ENCODE data around the gene LRGUK. TPM values are rescaled to one million over a fixed set of nuclear protein-coding genes. Genes with fewer than 3 reads are reported as not detected.

LRGUK gene
- total and polyA plus RNA-seq, 2 experiments from 2014 or later = 2.4 to 7.1 TPM

DNA sequence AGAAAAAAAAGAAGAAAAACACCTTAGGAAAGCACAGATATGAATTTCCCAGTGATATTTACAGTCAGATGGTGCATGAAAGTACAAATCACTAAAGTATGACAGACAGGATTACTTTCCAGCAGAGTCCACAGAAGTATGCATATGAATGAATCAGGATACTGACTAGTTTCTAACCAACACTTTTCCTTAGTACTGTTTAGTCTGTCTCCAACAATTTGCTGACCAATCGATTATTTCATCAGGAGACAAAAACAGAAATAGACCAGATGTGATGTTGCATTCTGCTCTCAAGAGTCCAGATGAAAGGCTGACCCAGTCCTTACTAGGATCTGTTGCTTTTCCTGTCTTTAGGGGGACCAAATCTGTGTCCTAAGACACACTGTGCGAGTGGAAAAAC lies 175.0 kb downstream of the LRGUK start:
- peak overlapping the region; percentile 22; the same call in 1 of the 2 replicates for H3K27ac Mint-ChIP-seq
- Histone ChIP-seq H4K20me1 (replicated peaks; ENCODE audit: insufficient read depth) (peaks cover 4% of the 10 kb centered on the region; the same call in 1 of the 2 replicates), H3K4me1 (ENCODE audit: insufficient read depth) (peaks cover 12% of the 10 kb centered on the region), H2AFZ (no peak overlapping the region), H3K79me2 (replicated peaks; ENCODE audit: insufficient read depth) (no peaks in the 10 kb centered on the region), H3K4me2 (no peak overlapping the region), H3K27me3 (ENCODE audit: insufficient read depth) (no peaks in the 10 kb centered on the region), H3K27ac (ENCODE audit: low read depth) (no peak overlapping the region), H3K4me3 (no peak overlapping the region), H3K9me2 (ENCODE audit: insufficient read depth) (no peaks in the 10 kb centered on the region), H3F3A (replicated peaks; ENCODE audit: low read depth) (no peaks in the 10 kb centered on the region), H3K36me3 (ENCODE audit: insufficient read depth) (peaks cover 16% of the 10 kb centered on the region; the same call in 1 of the 2 replicates)
- H3K36me3 Mint-ChIP-seq (ENCODE audit: low read depth) = peaks cover 44% of the 10 kb centered on the region
- H3K4me1 Mint-ChIP-seq = peaks cover 12% of the 10 kb centered on the region
- ATAC-seq = no peak
- no peak for DNase-seq (ENCODE audit: low spot score)
- TF ChIP-seq, protein P1, sequence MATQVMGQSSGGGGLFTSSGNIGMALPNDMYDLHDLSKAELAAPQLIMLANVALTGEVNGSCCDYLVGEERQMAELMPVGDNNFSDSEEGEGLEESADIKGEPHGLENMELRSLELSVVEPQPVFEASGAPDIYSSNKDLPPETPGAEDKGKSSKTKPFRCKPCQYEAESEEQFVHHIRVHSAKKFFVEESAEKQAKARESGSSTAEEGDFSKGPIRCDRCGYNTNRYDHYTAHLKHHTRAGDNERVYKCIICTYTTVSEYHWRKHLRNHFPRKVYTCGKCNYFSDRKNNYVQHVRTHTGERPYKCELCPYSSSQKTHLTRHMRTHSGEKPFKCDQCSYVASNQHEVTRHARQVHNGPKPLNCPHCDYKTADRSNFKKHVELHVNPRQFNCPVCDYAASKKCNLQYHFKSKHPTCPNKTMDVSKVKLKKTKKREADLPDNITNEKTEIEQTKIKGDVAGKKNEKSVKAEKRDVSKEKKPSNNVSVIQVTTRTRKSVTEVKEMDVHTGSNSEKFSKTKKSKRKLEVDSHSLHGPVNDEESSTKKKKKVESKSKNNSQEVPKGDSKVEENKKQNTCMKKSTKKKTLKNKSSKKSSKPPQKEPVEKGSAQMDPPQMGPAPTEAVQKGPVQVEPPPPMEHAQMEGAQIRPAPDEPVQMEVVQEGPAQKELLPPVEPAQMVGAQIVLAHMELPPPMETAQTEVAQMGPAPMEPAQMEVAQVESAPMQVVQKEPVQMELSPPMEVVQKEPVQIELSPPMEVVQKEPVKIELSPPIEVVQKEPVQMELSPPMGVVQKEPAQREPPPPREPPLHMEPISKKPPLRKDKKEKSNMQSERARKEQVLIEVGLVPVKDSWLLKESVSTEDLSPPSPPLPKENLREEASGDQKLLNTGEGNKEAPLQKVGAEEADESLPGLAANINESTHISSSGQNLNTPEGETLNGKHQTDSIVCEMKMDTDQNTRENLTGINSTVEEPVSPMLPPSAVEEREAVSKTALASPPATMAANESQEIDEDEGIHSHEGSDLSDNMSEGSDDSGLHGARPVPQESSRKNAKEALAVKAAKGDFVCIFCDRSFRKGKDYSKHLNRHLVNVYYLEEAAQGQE (IDR thresholded peaks at IDR 0.05; ENCODE audit: unreplicated experiment) = no peak
- H3K4me3 Mint-ChIP-seq = no peak overlapping the region
- H3K9me3 Mint-ChIP-seq = no peaks in the 10 kb centered on the region
- H3K27me3 Mint-ChIP-seq (ENCODE audit: insufficient read depth, low read depth, poor library complexity) = no peaks in the 10 kb centered on the region

DNA sequence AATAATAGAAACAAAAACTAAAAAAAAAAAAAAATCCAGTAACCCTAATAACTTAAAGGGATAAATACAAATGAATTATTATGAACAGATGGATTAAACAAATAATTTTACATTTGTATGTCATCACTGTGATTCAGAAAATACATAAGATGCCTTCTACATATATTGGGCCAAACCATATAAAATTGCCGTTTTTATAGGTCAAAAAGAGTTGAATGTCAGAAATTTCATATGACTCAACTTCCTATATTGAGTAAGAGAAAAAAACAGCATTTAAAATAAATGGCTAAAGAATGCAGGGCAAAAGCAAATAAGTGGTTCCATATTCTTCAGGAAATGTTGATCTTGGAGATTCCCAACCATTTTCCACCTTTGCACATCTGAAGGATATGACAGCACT lies 180.2 kb downstream of the LRGUK start:
- Mint-ChIP-seq H3K27ac (no peak overlapping the region), H3K4me3 (no peak overlapping the region), H3K9me3 (no peaks in the 10 kb centered on the region), H3K27me3 (ENCODE audit: insufficient read depth, low read depth, poor library complexity) (no peaks in the 10 kb centered on the region), H3K4me1 (no peaks in the 10 kb centered on the region), H3K36me3 (ENCODE audit: low read depth) (peaks cover 30% of the 10 kb centered on the region; the same call in 2 of the 3 replicates)
- no peak for ATAC-seq
- Histone ChIP-seq H3K79me2 (replicated peaks; ENCODE audit: insufficient read depth) (no peaks in the 10 kb centered on the region; the same call in 1 of the 2 replicates), H3F3A (replicated peaks; ENCODE audit: low read depth) (no peaks in the 10 kb centered on the region), H4K20me1 (replicated peaks; ENCODE audit: insufficient read depth) (peaks cover 8% of the 10 kb centered on the region; the same call in 1 of the 2 replicates), H3K9me2 (ENCODE audit: insufficient read depth) (no peaks in the 10 kb centered on the region), H3K4me3 (no peak overlapping the region), H3K4me2 (no peak overlapping the region), H3K36me3 (ENCODE audit: insufficient read depth) (no peaks in the 10 kb centered on the region; the same call in 1 of the 2 replicates), H3K27me3 (ENCODE audit: insufficient read depth) (no peaks in the 10 kb centered on the region), H3K27ac (ENCODE audit: low read depth) (no peak overlapping the region), H3K4me1 (ENCODE audit: insufficient read depth) (no peaks in the 10 kb centered on the region), H2AFZ (no peak overlapping the region)
- no peak for DNase-seq (ENCODE audit: low spot score)
- TF ChIP-seq, protein P2, sequence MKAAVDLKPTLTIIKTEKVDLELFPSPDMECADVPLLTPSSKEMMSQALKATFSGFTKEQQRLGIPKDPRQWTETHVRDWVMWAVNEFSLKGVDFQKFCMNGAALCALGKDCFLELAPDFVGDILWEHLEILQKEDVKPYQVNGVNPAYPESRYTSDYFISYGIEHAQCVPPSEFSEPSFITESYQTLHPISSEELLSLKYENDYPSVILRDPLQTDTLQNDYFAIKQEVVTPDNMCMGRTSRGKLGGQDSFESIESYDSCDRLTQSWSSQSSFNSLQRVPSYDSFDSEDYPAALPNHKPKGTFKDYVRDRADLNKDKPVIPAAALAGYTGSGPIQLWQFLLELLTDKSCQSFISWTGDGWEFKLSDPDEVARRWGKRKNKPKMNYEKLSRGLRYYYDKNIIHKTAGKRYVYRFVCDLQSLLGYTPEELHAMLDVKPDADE (IDR thresholded peaks at IDR 0.05) = no peak
- TF ChIP-seq EZH2 (IDR thresholded peaks at IDR 0.05; ENCODE audit: low read depth, unreplicated experiment) = no peak
- no peak for TF ChIP-seq CREB1 (CRISPR knock-in tag; IDR thresholded peaks at IDR 0.05; ENCODE audit: low read depth)
- no peak for TF ChIP-seq ZNF331 (CRISPR knock-in tag; IDR thresholded peaks at IDR 0.05; ENCODE audit: low read depth)
- TF ChIP-seq, protein P3, sequence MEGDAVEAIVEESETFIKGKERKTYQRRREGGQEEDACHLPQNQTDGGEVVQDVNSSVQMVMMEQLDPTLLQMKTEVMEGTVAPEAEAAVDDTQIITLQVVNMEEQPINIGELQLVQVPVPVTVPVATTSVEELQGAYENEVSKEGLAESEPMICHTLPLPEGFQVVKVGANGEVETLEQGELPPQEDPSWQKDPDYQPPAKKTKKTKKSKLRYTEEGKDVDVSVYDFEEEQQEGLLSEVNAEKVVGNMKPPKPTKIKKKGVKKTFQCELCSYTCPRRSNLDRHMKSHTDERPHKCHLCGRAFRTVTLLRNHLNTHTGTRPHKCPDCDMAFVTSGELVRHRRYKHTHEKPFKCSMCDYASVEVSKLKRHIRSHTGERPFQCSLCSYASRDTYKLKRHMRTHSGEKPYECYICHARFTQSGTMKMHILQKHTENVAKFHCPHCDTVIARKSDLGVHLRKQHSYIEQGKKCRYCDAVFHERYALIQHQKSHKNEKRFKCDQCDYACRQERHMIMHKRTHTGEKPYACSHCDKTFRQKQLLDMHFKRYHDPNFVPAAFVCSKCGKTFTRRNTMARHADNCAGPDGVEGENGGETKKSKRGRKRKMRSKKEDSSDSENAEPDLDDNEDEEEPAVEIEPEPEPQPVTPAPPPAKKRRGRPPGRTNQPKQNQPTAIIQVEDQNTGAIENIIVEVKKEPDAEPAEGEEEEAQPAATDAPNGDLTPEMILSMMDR (conservative IDR thresholded peaks at IDR 0.05; ENCODE audit: low read depth in 2 of 2) = no peak
- TF ChIP-seq, protein P1 (IDR thresholded peaks at IDR 0.05; ENCODE audit: unreplicated experiment) = no peak
- TF ChIP-seq POLR2AphosphoS5 (IDR thresholded peaks at IDR 0.05; ENCODE audit: low read depth) = no peak
- no peak for TF ChIP-seq JUNB (IDR thresholded peaks at IDR 0.05; ENCODE audit: unreplicated experiment)
